Measurements from ENCODE around the gene SLC15A1.
"Not testable (repeated sequence)": the region's sequence is repeated elsewhere in the genome, so short reads cannot be mapped to it uniquely, and the experiment has no call there.

SLC15A1 gene

DNA sequence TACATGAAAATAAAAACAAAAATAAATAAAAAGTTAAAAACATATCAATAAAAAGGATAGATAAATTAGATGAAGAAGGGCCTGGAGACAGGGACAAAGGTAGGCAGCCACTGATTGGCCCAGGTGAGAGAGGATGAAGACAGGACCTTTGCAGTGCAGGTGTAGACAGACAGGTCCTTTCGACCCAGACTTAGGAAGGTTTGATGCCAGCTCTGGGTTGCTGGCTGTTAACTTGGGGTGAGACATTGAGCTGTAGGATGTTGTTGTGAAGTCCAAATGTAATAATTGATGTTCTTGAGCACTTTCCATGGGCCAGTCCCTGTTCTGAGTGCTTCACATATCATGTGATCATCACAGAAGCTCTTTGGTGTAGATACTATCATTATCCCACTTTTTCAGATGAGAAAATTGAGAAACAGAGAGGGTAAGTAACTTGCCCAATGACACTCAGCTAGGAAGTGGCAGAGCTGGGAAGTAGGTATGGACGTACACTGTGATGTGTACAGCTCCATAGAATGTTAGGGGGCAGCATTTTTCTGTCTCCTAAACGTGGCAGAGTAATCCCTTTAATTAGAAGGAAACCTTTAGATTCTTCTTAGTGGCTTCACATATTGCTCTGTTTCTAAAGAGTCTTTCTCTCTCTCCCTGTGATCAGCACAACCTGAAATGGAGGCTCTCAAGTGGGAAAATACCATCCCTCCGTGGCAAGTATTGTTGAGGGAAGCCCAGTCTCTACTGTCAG, 99.6 kb downstream of the SLC15A1 start:
- no peak for DNase-seq

DNA sequence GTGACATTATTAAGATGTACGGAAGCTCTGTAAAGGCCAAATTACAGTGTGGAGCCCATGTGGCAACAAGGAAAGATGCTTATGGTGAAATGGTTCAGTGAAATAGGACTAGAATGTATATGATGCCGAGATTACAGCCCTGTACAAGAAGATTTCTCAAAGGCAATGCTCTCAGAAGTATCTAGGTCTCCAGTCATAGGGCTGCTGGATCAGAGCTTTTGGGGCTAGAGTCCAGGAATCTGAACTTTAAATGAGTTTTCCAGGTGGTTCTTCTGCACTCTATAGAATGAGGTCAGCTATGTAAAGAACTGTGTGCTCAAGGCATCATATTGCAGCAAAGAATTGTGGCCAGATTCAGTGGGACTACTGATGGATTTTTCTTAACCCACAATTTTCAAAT, 100.2 kb downstream of the SLC15A1 start:
- DNase-seq, result no peak

DNA sequence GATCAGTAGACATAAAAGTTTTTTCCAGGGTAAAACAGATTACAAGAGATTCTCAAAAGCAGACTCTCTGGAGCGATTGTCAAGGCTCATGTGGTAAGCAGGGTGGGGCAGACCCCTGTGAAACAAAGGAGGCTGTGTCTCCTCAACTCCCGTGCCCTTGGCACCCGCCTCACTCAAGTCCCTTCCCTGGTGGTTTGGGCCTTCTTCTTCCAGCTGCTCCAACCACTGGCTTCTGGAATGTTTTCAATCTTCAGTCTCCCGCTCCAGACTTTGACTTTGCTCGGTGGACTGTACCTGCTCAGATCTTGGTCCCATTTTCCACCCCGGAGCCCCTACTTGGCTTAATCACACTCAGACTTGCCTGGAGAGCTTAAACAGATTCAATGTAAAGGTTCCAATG, 100.7 kb downstream of the SLC15A1 start:
- no peak for DNase-seq

DNA sequence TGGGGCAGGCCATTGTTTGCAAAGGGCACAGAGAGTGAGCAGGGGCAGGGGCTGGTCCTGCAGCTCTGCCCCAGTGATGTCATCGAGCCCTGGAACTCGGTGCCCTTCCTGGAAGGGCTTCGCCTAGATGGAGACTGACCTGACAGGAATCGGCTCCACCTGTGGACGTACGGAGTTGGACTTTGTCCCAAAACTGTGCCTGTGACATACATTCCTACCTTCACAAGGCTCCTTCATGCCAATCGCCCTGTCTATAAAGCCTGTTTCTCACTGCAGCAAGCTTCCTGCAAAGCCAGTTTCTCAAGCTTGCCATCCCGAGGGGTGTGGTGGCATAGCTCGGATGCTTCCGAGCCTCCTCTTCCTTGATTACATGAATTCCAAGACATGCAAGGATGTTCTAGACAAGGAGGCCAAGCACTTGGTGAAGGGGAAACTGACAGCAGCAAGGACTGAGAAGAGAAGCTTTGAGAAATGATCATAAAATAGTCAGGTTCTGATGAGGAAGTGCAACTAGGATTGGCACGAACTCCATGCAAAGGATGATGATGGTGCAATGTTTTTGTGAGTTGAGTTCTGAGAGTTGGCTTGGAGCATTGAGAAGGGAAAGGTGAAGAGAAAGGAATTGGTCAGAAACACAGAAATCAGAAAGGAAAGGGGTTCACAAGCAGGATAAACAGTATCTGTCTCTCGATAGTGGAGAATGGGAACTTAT, 101.9 kb downstream of the SLC15A1 start:
- no peak for DNase-seq

DNA sequence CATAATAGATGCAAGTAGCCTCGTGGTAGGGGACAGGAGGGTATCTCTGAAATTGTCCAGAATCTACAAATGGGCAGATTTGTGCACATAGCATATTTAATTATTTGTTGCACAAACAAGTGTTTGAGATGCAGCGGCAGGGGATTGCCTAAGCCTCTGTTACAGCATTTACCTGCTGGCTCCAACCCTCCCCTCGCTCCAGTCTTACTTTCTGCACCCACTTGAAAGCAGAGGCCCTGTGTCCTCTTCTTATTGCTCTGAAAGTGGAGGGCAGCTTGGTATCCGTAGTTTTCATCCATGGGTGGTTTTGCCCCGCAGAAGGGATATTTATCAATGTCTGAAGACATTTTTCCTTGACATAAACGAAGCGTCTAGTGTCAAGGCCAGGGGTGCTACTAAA, 102.6 kb downstream of the SLC15A1 start:
- DNase-seq, result no peak

DNA sequence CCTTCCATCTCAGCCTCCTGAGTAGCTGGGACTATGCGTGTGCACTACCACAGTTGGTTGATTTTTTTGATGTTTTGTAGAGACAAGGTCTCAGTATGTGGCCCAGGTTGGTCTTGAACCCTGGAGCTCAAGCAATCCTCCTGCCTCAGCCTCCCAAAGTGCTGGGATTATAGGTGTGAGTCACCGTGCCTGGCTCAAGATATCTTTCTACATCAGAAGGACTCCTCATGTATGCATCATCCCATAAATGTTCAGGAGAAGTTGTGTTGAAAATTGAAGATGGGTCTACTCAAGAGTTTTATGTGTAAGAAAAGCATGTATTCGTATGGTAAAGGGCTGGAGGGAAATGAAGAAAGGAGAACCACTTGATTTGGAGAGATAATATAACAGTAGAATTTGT, 103.8 kb downstream of the SLC15A1 start:
- no peak for DNase-seq

DNA sequence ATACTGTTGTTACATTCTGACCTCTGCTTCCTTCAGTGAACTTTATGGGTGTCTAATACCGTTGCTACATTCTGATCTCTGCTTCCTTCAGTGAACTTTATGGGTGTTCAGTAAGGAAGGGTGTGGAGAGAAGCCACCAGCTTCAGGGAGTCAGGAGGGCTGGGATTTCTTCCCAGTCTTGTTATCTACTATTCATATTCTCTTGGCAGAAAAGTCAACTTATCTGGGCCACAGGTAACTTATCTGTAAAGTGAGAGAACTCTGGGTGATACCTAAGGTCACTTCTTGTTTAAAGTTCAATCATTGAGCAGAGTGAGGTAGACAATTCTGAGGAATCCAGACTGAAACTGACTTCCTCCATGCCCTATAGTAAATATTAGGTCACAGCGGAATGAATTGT, 104.3 kb downstream of the SLC15A1 start:
- no peak for DNase-seq

DNA sequence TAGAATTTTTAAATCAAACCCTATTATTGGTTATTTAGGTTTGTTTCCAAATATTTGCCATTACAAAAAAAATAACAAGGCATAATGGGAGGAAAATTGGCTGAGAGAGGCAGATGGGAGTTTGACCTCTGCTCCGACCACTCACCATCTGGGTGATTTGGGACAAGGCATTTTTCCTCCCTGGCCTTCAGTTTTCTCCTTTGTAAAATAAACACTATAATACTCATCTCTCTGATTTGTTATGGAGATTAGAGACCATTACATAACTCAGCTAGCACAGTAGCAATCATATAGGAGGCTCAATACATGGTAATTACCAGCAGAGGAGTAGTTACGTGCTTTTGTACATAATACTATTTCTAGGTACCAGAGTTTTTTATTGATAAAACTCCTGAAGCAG, 105.4 kb downstream of the SLC15A1 start:
- no peak for DNase-seq

DNA sequence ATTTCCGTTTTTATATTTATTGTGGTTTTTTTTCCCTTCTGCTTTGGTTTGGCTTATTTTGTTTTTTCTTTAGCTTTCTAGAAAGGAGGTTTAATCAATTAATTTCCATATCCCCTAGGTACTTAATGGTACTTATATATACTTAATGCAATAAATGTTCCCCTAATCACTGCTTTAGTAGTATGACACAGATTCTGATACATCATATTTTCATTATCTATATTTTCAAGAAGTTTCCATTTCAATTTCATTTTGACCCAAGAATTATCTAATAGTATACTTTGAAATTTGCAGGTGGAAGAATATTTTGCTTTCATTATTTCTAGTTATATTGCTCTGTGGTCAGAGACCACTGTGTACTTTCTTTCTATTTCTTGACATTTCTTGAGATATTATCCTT, 109.0 kb downstream of the SLC15A1 start:
- DNase-seq, result no peak

DNA sequence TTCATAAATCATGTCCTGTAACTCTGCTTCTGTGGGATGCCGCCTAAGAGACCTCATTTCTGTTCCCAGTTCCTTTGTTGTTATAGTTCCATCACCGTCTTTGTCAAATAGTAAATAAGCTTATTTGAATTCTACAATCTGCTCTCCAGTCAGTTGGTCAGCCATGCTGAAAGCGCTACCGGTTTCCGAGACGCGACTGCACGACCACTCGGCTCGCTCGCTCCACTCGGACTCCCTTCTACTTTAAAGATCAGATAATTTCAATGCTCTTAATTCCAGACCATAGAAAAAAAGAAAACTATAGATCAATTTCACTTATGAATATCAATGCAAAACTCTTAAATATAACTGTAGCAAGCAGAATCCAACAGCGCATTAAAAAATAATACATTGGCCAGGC, 111.4 kb downstream of the SLC15A1 start:
- no peak for DNase-seq

DNA sequence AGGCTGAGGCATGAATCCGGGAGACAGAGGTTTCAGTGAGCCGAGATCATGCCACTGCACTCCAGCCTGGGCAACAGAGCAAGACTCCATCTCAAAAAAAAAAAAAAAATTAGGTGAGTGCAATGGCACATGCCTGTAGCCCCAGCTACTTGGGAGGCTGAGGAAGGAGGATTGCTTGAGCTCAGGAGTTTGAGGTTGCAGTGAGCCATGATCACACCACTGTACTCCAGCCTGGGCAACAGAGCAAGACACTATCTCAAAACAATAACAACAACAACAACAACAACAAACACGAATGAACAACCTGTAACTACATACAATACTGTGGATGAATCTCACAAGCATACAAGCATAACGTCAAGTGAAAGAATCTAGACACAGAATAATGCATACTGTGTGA, 112.7 kb downstream of the SLC15A1 start:
- not testable (repeated sequence) for DNase-seq

DNA sequence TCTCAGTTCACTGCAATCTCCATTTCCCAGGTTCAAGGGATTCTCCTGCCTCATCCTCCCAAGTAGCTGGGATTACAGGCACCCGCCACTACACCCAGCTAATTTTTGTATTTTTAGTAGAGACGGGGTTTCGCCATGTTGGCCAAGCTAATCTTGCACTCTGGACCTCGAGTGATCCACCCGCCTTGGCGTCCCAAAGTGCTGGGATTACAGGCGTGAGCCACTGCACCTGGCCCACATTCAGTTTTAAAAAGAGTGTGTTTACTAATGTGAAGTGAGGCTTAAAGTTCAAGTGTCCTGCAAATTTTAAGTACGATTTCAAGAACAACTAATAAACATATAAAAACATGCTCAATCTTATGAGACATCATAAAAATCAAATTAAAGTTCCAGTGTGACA, 114.1 kb downstream of the SLC15A1 start:
- DNase-seq, result not testable (repeated sequence)

All from activated naive CD4-positive, alpha-beta T cell treated with anti-CD3 and anti-CD28 coated beads, Interleukin-2, amount 50 U/mL, for 16 hours (primary cell).